ENCODE data around the gene COG8. TPM values are rescaled to one million over a fixed set of nuclear protein-coding genes. Genes with fewer than 3 reads are reported as not detected.

The COG8 gene
- polyA plus RNA-seq, 3 donors: 10.8 to 16.9 (median 16.2) TPM

DNA sequence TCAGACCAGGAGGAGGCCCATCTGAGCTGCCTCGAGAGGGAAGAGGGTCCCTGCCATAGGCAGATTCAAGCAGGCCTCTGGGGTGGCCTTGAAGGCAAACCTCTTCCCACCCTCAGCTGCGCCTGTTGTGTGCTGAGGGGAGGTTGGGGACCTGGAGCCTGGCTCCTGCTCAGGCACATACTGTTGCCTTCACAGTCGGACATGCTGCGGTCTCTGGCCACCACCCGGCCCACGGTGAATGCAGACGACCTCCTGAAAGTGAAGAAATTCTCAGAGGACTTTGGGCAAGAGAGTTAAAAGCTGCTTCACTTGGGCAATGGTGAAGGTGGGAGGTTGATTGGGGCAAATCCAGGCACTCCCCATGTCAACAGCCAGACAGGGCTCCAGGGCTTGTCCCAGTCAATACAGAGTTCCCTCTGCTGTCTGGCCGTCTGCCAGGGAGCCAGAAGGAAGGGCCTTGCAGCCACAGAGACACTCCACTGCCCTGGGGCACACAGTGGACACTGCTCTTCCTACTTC is 15.3 kb downstream of the COG8 start:
- H3K27ac ChIP-seq (ENCODE audit: low read depth, low read length): no peak overlapping the region
- 67 to 75% (median 67%) methylated on average over 8 of the region's 8 CpGs for WGBS, 3 donors

DNA sequence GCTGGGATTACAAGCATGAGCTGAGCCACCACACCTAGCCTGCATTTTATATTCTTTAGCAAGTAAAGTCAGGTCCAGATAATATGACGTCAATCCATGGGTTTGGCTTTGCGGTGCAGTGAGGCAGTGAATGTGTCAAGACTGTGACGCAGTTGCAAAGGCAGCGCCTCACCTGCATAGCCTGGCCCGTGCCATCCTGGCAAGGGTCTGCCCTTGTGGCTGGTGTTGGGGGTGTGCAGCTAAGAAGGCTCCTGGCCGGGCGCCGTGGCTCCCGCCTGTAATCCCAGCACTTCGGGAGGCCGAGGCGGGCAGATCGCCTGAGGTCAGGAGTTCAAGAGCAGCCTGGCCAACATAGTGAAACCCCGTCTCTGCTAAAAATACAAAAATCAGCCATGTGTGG is 15.9 kb downstream of the COG8 start:
- 91 to 95% (median 92%) methylated on average over 14 of the region's 14 CpGs for WGBS, 3 donors

DNA sequence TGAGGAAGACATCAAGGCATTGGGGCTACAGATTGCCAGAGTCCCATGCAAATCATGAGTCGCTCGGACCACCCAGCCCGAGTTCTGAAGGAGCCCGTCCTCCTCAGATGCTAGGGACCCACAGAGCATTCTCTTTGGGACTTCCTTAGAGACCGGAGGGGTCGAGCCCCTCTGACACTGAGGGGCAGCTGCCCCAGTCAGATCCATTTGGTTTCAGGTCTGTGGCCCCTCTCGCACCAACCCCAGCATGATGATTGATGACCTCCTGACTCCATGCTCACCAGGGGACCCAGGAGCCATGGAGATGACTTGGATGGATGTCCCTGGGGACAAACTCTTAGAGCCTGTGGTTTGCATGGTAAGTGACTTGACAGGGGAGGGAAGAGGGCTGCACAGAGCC is 17.0 kb downstream of the COG8 start:
- 84 to 92% (median 89%) methylated on average over 7 of the region's 7 CpGs for WGBS, 3 donors
- no peak overlapping the region for H3K27ac ChIP-seq (ENCODE audit: low read depth, low read length)

More for the DNA sequence above, 15.9 kb downstream of the COG8 start:
- no peak overlapping the region for H3K27ac ChIP-seq (ENCODE audit: low read depth, low read length)

- 91 to 93% (median 91%) methylated on average over 22 of the region's 22 CpGs for WGBS, 3 donors
- H3K27ac ChIP-seq (ENCODE audit: low read depth, low read length): no peak overlapping the region
These were observed 18.3 kb downstream of the COG8 start for GRCh38 chr16:69321080-69321479.

DNA sequence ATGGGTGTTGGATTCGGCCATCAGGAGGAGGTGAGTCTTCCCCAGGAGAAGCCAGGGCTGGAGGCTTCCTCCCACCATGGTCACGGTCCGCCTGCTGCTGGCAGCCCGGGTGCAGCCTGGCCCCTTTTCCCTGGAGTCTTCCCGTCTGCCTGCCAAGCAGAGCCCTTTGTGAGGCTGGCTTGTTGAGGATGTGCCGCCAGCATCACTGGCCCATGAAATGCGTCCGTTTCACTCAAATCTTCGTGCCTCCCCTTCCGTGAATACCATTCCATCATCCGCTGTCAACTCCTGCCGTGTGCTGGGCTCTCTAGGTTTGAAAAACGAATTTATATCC is 18.7 kb downstream of the COG8 start:
- H3K27ac ChIP-seq (ENCODE audit: low read depth, low read length): no peak overlapping the region
- WGBS, 3 donors: 85 to 89% (median 86%) methylated on average over 13 of the region's 13 CpGs

GRCh38 chr16:69319826-69320739 is 19.3 kb downstream of the COG8 start:
- H3K27ac ChIP-seq (ENCODE audit: low read depth, low read length): no peak overlapping the region
- 90 to 92% (median 92%) methylated on average over 30 of the region's 30 CpGs for WGBS, 3 donors

GRCh38 chr16:69319381-69319780 is 20.0 kb downstream of the COG8 start:
- H3K27ac ChIP-seq (ENCODE audit: low read depth, low read length): no peak overlapping the region
- 92 to 93% (median 93%) methylated on average over 9 of the region's 9 CpGs for WGBS, 3 donors

DNA sequence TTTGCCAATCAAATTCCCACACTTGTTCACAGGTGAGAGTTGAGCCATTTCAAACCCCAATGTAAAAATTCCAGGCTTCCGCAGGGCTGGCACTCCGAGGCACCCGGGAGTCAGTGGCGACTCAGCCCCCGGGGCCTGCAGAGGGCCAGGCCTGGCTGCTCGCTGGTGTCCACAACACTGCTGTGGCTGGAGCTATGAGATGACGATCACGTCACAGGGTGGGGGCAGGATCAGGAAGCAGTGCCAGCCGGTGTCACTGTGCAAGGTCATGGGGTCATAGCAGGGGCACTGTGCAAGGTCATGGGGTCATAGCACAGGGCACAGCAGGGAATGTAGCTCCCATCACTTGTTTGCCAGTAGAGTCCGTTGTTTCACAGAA is 20.5 kb downstream of the COG8 start:
- H3K27ac ChIP-seq (ENCODE audit: low read depth, low read length): no peak overlapping the region
- whole genome bisulfite sequencing, 3 donors: 77 to 80% (median 78%) methylated on average over 10 of the region's 10 CpGs

DNA sequence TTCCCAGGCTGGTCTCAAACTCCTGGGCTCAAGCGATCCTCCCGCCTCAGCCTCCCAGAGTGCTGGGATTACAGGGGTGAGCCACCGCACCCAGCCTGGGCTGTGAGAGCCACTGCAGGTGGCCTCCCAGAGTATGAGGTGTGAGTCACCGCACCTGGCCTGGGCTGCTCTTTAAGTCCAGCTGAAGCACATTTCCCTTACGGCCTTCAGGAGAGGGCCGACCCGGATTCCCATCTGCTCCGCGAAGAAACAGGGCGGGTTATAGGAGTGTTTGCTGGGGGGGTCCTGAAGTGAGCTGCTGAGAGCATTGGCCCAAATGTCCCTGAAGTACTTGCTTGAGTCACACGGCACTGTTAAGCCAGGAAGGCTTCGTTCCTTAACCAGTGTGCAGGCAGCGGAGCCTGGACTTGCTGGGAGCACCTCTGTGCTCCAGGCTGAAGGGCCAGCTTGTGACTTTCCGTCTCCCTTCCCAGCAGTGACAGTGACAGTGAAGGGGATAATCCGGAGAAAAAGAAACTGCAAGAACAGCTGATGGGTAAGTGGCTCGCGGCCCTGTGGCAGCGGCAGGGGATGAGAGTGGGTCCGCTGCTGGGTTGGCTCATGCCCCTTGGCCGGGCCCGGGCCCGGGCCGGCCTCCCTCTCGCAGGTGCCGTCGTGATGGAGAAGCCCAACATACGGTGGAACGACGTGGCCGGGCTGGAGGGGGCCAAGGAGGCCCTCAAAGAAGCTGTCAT is 21.0 kb downstream of the COG8 start:
- no peak overlapping the region for H3K27ac ChIP-seq (ENCODE audit: low read depth, low read length)
- 83 to 95% (median 93%) methylated on average over 30 of the region's 30 CpGs for WGBS, 3 donors

- WGBS, 3 donors: 76 to 94% (median 94%) methylated on average over 17 of the region's 17 CpGs
- H3K27ac ChIP-seq (ENCODE audit: low read depth, low read length): no peak overlapping the region
These were observed 22.7 kb downstream of the COG8 start for GRCh38 chr16:69316595-69317034.

DNA sequence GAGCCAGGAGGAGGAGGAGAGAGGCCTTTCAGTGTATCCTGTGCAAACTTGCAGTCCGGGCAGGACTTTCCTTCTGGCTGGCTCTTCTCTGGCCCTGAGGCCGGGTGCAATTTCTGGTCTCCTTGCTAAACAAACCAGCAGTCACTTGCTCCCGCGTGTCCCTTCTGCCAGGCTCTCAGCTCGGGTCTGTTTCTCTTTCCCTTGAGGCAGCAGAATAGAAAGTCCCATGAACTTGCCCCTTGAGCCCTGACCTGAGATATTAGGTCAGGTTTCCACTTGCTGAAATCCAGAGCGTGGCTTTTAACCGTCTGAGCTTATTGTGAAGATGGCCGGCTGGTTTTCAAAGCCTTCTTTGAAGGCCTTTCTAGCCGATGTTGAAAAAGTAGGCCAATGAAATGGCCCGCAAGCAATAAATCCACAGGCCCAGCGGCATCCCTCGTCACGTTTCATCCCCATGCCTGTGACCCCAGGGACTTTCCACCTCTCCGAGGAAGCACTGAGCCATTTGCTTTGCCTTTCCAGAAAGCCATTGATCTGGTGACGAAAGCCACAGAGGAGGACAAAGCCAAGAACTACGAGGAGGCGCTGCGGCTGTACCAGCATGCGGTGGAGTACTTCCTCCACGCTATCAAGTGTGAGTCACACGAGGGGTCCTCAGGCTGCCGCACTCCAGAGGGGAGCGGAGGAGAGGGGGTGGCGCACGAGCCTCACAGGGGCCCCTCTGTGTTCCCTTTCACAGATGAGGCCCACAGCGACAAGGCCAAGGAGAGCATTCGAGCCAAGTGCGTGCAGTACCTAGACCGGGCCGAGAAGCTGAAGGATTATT is 23.7 kb downstream of the COG8 start:
- no peak overlapping the region for H3K27ac ChIP-seq (ENCODE audit: low read depth, low read length)
- 81 to 88% (median 85%) methylated on average over 30 of the region's 30 CpGs for WGBS, 3 donors

DNA sequence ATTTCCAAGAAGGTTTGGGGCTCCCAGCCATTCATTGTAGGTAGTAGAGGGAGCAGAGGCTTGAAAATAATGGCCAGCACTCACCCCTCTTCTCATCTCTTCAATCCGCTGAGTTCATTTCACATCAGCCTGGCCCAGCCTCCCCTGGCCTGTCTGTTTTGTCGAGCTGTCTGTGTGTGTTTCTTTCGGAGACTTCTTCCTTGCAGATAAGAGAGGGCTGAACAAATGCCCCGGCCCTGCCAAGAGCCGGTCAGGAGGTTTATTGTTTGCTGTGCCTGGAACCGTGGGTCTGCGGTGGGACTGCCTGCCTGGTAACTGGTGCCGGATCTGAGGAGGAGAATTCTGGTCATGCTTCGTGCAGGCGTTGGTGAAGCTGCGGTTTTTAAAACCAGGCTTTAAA is 24.8 kb downstream of the COG8 start:
- no peak overlapping the region for H3K27ac ChIP-seq (ENCODE audit: low read depth, low read length)
- 67 to 92% (median 89%) methylated on average over 11 of the region's 11 CpGs for WGBS, 3 donors

GRCh38 chr16:69313469-69313868 is 25.9 kb downstream of the COG8 start:
- 92 to 95% (median 95%) methylated on average over 5 of the region's 5 CpGs for WGBS, 3 donors
- H3K27ac ChIP-seq (ENCODE audit: low read depth, low read length): no peak overlapping the region

- 1 to 2% (median 2%) methylated on average over 36 to 58 of the region's 59 CpGs for WGBS, 3 donors
- no peak overlapping the region for H3K27ac ChIP-seq (ENCODE audit: low read depth, low read length)
These were observed 27.6 kb downstream of the COG8 start for GRCh38 chr16:69311533-69312387.

- WGBS, 3 donors: 9% methylated on average over 65 to 70 of the region's 70 CpGs
- no peak within 1 kb of the TSS for H3K27ac ChIP-seq (ENCODE audit: low read depth, low read length)
These were observed 28.5 kb downstream of the COG8 start, which contains the start of gene VPS4A for GRCh38 chr16:69310653-69311532. VPS4A (plus strand) TSS chr16:69311350; CDS start chr16:69311512, 162 bp downstream.

GRCh38 chr16:69309316-69309715 is 30.0 kb downstream of the COG8 start:
- no peak overlapping the region for H3K27ac ChIP-seq (ENCODE audit: low read depth, low read length)
- 80 to 90% (median 89%) methylated on average over 12 of the region's 12 CpGs for WGBS, 3 donors

GRCh38 chr16:69307856-69308255 is 31.5 kb downstream of the COG8 start:
- 86 to 94% (median 90%) methylated on average over 2 of the region's 2 CpGs for WGBS, 3 donors
- no peak overlapping the region for H3K27ac ChIP-seq (ENCODE audit: low read depth, low read length)
